HG02588 (cell line): Measurements from ENCODE around the gene ICE2.
A peak's percentile ranks its signal among the peaks of the same experiment; 100 is the strongest.

Experiments used
- ATAC-seq: cut with Tn5 transposase; IDR thresholded peaks from one replicate; pipeline ENCODE4 v1.9.1; 2021; ENCODE audit warnings: mild to moderate bottlenecking, moderate library complexity; ENCODE audit not compliant: unreplicated experiment

ICE2 gene

GRCh38 chr15:60391722-60392315 is 87.1 kb downstream of the ICE2 start:
- ATAC-seq = no peak

- no peak for ATAC-seq
Measured at GRCh38 chr15:60390871-60391501, 88.0 kb downstream of the ICE2 start.

- no peak for ATAC-seq
Measured at GRCh38 chr15:60390231-60390630, 88.7 kb downstream of the ICE2 start.

- peak; percentile 77 for ATAC-seq
Measured at GRCh38 chr15:60389261-60390077, 89.5 kb downstream of the ICE2 start.

GRCh38 chr15:60387321-60387720 is 91.6 kb downstream of the ICE2 start:
- no peak for ATAC-seq

- ATAC-seq = no peak
Measured at GRCh38 chr15:60386615-60387014, 92.3 kb downstream of the ICE2 start.

- ATAC-seq = no peak
Measured at GRCh38 chr15:60385620-60386552, 93.1 kb downstream of the ICE2 start.

GRCh38 chr15:60384526-60385126 is 94.3 kb downstream of the ICE2 start:
- ATAC-seq = no peak

- ATAC-seq = no peak
Measured at GRCh38 chr15:60384053-60384452, 94.9 kb downstream of the ICE2 start.

- ATAC-seq = no peak
Measured at GRCh38 chr15:60382773-60383674, 95.9 kb downstream of the ICE2 start.

GRCh38 chr15:60381148-60381788 is 97.7 kb downstream of the ICE2 start:
- ATAC-seq = no peak

GRCh38 chr15:60379525-60380274 is 99.2 kb downstream of the ICE2 start:
- no peak for ATAC-seq

GRCh38 chr15:60379185-60379524 is 99.8 kb downstream of the ICE2 start:
- no peak for ATAC-seq

- no peak for ATAC-seq
Measured at GRCh38 chr15:60376677-60377095, 102.3 kb downstream of the ICE2 start.

- no peak for ATAC-seq
Measured at GRCh38 chr15:60375306-60375705, 103.6 kb downstream of the ICE2 start.

- no peak for ATAC-seq
Measured at GRCh38 chr15:60374628-60375081, 104.3 kb downstream of the ICE2 start.

GRCh38 chr15:60374209-60374608 is 104.7 kb downstream of the ICE2 start:
- no peak for ATAC-seq

- no peak for ATAC-seq
Measured at GRCh38 chr15:60373745-60374144, 105.2 kb downstream of the ICE2 start.
